ENCODE data around the gene LMAN1L.

DNA sequence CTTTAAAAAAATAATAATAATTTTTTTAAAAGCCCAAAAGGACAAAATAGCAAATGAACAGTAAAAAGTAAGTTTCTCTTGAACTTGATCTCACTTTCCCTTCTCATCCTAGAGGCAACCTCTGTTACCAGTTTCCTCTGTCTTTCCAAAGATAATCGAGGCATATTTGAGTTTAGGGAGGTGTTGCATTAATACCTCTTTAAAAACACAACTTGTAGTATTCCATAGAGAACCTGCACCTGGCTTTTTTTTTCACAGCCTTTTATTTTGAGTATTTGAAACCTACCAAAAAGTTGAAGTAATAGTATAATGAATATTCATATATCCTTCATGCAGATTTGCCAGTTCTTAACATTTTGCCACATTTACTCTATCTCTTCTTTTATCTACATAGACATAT is 21.6 kb upstream of the LMAN1L start:
- TF ChIP-seq CTCF (conservative IDR thresholded peaks at IDR 0.05; ENCODE audit: low read length) (no peak), EZH2phosphoT487 (IDR thresholded peaks at IDR 0.05; ENCODE audit: borderline replicate concordance, low read depth, low read length) (no peak)
